Left cardiac atrium (tissue), 4 donors: ENCODE data around the gene EFNA5. TPM values are rescaled to one million over a fixed set of nuclear protein-coding genes. Genes with fewer than 3 reads are reported as not detected.

Source experiments
- ATAC-seq, 2 donors: fragments of 200-7000 bp; cut with Tn5 transposase; one replicate each; pipeline ENCODE4 v1.9.1; 2020; ENCODE audit warnings: mild to moderate bottlenecking in 2 of 2, moderate library complexity in 2 of 2
- DNase-seq: peaks from one replicate; pipeline ENCODE4 v3.0.0-alpha.2; 2020
- intact Hi-C, 2 donors: fragments of 100-400 bp; cut with DNase I; formaldehyde crosslinking; loops; one replicate each; pipeline versions ENCODE4 v1.14.1 to v1.15.1; 2022 to 2023
- total RNA-seq, 2 donors: library from RNA; stranded (reverse); fragmentation: NEBNext Ultra II Directional; extraction: Animal tissue kit (Norgen Biotek cat#: 25700); gene quantifications; one replicate each; pipeline ENCODE4 v1.2.1, GENCODE V29; 2021
- donor health status: DM: no; HTN: yes; CAD: no.
- donor health status: DM: no; HTN: yes; CAD: no; lungs with severe emphysema.
- donor health status: DM: yes; HTN: yes; CAD: no.
- donor health status: Dilated cardiomyopathy.

EFNA5 gene
- total RNA-seq, 2 donors from 2014 or later = 23.9 to 29.2 TPM

DNA sequence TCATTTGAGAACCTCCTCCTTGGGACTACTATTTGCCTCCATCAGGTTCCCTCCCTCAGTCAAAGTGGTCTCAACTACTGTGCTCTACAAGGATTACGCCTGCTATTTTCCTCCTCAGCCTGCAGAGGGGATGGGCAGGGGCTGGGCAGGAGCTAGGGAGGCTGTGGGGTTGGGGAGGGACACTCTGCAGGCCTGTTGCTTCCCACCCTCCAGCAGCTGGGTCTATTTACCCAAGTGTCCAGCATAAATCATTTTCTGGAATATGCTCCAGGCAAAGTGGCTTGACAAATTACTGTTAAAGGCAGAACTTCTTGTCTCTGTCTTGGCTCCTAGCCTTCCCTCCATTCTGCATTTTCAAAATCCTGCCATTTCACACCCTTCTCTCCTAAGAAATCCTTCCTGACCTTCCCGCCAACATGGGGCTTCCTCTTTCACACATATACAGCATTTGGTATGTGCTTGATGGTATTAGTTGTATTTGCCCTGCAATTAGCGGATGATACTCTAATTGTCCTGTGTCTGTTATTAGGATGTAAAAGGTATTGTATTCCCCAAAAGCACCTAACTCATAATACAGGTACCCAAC lies 106.7 kb downstream of the EFNA5 start:
- no peak for DNase-seq
- ATAC-seq = no peak
- intact Hi-C loops = no loop called here

GRCh38 chr5:107560377-107560776 lies 110.4 kb downstream of the EFNA5 start:
- intact Hi-C loops = no loop called here
- no peak for DNase-seq
- no peak for ATAC-seq

DNA sequence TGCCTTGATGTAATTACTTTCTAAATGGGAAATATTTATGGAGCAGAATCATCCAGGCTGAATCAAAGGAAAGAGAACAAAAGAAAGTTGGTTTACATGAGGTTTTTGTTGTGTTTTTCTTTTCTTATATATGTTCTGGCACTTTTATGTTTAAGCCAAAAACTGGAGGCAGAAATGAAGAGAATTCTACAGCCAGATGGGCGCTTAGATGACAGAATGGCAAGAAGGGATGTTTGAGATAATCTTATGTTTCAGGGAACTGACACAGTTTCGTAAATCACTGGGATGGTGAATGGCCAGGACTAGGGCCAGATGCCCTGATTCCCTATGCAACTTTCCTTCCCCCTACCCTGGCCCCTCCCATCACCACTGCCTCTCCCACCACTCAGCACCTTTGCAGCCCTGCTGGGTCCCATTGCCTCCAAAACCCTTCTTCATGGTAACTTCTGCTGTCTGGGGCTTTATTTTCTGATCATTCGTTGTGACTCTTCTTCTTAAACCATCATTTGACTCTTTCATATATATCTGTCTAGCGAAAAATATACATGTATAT lies 111.8 kb downstream of the EFNA5 start:
- no peak for DNase-seq
- ATAC-seq = no peak
- intact Hi-C loops = loop anchor here in 1 of 2 donors (10.0 kb wide), 1 partner anchor 84 kb away; no protein-coding TSS in a partner anchor

- DNase-seq (peak; percentile 46), ATAC-seq (peak; percentile 80 to 86)
- intact Hi-C loops = loop anchor here in 1 of 2 donors (10.0 kb wide), 1 partner anchor 82 kb away; no protein-coding TSS in a partner anchor
Measured at GRCh38 chr5:107557051-107557658, 113.6 kb downstream of the EFNA5 start.

- no peak for ATAC-seq
- intact Hi-C loops = loop anchor here in 1 of 2 donors (10.0 kb wide), 1 partner anchor 82 kb away; no protein-coding TSS in a partner anchor
- DNase-seq = no peak
Measured at GRCh38 chr5:107556575-107556974, 114.2 kb downstream of the EFNA5 start.

DNA sequence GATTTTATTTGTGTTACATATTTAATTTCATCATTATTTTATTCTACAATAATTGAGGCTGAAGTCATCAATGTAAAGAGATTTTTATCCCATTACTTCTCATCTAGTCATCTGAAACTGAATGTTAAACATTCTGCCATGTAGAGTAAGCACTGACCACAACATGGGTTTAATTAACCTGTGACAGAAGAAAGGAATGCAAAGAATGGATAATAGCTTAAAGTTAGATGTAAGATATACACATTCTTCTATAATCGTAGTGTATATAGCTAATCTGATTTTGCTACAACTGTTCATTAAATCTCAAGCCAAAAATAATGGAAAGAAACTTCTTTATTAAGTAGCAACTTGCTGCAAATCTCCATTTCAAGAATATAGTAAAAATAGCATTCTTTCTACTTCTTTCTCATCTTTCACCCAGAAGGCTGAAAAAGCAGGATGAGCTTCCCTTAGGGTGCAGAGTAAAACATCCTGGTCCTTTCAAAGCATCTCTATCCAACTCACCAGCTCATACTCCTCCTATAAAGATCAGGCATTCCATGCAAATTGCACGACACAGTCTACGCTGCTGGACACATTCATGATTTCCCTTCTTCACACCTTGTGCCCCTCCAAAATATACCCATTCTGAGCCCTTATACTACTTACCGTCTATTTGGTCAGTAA lies 115.2 kb downstream of the EFNA5 start:
- no peak for ATAC-seq
- no peak for DNase-seq
- intact Hi-C loops = loop anchor here in 1 of 2 donors (10.0 kb wide), 1 partner anchor 81 kb away; no protein-coding TSS in a partner anchor

- ATAC-seq (peak in 1 of 2 donors; percentile 52), DNase-seq (no peak)
- intact Hi-C loops = loop anchor here in 1 of 2 donors (10.0 kb wide), 1 partner anchor 80 kb away; no protein-coding TSS in a partner anchor
Measured at GRCh38 chr5:107554776-107555424, 115.8 kb downstream of the EFNA5 start.

DNA sequence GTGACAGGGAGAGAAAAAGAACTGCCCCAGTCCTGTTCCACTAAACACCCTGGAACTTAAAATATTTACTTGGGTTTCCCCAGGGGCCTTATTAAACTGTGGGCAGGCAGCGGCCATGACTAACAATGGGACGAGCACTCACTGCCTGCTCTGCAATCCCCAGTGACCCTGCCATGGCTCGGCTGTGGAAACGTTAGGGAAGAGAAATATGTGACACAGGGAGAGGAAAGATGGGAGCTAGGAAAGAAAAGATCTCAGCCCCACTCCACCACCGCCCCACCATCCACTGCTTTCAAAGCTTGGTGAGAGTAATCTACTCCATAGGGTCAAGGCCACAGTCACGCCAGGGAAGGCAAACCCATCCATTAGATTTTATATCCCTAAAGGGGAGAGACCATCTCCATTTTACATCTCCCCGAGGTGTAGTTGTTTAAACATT lies 117.6 kb downstream of the EFNA5 start:
- no peak for DNase-seq
- intact Hi-C loops = loop anchor here in 1 of 2 donors (10.0 kb wide), 1 partner anchor 78 kb away; no protein-coding TSS in a partner anchor
- ATAC-seq = no peak

GRCh38 chr5:107551088-107551487 lies 119.6 kb downstream of the EFNA5 start:
- ATAC-seq (no peak), DNase-seq (no peak)
- intact Hi-C loops = loop anchor here in 1 of 2 donors (10.0 kb wide), 1 partner anchor 76 kb away; no protein-coding TSS in a partner anchor

- intact Hi-C loops = no loop called here
- ATAC-seq = no peak
Measured at GRCh38 chr5:107549567-107549966, 121.2 kb downstream of the EFNA5 start.

DNA sequence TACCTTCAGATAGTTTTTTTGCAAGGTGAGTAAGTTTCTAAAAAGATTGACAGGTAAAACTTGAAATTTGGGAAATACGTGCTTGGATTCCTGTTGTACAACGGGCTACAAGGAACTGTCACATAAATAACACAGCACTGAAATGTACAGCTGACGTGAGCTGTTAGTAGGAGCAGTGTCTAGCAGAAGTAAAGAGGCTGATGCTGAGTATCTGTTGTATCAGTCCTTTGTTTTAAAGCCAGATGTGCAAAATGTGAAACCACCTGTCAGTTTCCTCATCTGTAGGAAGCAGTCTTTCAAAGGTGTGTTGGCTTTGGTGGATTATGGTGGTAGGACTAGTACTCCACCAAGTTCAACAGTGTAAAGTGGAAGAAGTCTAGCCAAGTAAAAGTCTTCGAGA lies 122.3 kb downstream of the EFNA5 start:
- DNase-seq (no peak), ATAC-seq (no peak)
- intact Hi-C loops = no loop called here

More at GRCh38 chr5:107549567-107549966, 121.2 kb downstream of the EFNA5 start:
- no peak for DNase-seq

DNA sequence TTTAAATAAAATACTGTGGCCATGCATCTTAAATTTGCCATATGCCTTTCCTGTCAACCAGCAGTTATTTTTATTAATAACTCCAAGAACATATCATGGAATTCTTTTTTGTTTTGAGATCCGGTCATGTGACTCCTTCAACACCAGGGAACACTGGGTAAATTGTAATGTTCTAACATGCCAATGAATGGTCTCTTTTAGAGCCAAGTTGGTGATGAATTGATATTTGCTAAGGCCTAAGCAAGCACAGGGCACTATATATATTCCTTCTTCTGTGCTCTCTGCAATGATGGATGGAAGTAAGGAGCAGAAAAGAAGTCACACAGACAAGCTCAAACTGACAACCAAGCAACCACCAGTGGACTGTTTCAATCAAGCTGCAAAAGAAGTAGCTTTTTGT lies 124.0 kb downstream of the EFNA5 start:
- no peak for ATAC-seq
- intact Hi-C loops = no loop called here
- no peak for DNase-seq

GRCh38 chr5:107545486-107545885 lies 125.3 kb downstream of the EFNA5 start:
- intact Hi-C loops = no loop called here
- ATAC-seq (no peak), DNase-seq (no peak)

DNA sequence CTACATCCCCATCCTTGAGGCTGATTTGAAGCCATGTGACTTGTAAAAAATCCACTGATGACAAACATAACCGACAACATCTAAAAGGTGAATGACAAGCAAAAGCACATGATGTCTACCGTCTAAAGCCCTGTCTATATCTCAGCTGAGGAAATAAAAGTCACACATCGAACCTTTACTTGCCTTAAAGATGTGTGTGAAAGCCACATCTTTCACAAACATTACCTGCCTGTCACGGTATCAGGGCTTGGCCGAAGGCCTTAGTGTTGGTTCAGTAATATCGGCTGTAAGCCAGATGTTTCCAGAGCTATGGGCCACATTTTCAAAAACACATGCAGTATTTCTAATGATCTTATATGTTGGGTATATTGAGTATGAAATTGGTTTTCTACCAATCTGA lies 125.8 kb downstream of the EFNA5 start:
- ATAC-seq = no peak
- DNase-seq = no peak
- intact Hi-C loops = no loop called here

GRCh38 chr5:107544476-107544875 lies 126.3 kb downstream of the EFNA5 start:
- ATAC-seq (no peak), DNase-seq (no peak)
- intact Hi-C loops = no loop called here

DNA sequence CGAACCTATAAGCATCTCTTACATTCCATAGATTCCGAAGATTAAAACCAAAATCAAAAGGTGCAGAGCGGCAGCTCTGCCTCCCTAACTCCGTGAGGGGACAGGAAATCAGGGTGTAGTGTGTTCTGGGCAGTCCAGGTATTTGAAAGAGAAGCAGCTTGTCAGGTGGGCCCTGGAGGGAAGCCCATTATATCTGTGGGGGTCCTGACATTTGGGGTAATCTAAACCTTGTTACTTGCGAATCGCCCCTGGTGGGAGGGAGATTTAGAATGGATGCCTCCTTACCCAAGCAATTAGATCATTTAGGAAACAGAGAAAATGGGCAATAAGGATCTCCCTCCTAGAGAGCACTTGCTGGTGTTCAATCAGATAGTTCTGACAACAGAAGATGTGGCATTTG lies 126.9 kb downstream of the EFNA5 start:
- intact Hi-C loops = no loop called here
- DNase-seq (no peak), ATAC-seq (no peak)

DNA sequence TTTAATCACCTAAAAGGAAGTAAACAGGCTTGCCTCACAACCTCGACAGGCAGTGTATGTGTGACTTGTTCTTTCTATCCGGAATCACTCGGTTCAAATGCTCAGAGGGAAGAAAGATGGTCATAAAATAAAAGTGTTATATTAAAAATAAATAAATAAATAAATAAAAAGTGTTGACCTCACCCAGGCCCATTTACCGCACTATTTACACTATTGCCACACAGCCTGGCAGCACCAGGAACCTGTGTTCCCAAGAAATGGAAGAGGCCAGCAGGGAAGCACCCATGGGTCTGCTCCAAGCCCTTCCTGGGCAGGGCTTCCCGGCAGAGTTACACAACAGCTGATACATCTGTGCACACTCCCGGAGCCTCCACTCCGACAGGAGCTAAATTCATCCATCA lies 127.9 kb downstream of the EFNA5 start:
- intact Hi-C loops = no loop called here
- ATAC-seq (peak; percentile 92 to 97), DNase-seq (peak; percentile 81)

GRCh38 chr5:107542428-107542827 lies 128.3 kb downstream of the EFNA5 start:
- ATAC-seq = peak; percentile 51 to 88
- intact Hi-C loops = no loop called here

DNA sequence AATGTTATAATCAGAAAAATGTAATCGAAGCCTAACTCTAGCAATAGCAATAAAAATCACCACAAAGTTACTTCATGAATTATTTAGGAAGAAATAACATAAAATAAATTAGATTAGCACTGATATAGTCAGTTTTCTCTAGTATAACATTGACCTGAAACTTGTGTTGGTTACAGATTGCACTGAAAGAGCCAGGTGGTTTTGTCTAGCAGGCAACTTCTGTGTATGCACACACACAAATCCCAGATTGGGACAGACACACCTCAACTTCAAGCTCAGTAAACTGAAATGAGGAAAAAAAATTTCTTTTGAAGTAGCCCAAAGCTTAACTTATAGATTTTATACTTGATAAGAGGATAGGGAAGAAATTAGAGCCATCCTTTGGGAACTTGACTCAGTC lies 129.3 kb downstream of the EFNA5 start:
- intact Hi-C loops = no loop called here
- DNase-seq (no peak), ATAC-seq (no peak)

More at GRCh38 chr5:107542428-107542827, 128.3 kb downstream of the EFNA5 start:
- peak; percentile 87 for DNase-seq
